HG03175 (cell line): ENCODE results near the gene SEC14L1.

Experiments
- ATAC-seq: cut with Tn5 transposase; IDR thresholded peaks from one replicate; pipeline ENCODE4 v1.9.1; 2021; ENCODE audit warnings: mild to moderate bottlenecking, moderate library complexity; ENCODE audit not compliant: unreplicated experiment

Gene SEC14L1

DNA sequence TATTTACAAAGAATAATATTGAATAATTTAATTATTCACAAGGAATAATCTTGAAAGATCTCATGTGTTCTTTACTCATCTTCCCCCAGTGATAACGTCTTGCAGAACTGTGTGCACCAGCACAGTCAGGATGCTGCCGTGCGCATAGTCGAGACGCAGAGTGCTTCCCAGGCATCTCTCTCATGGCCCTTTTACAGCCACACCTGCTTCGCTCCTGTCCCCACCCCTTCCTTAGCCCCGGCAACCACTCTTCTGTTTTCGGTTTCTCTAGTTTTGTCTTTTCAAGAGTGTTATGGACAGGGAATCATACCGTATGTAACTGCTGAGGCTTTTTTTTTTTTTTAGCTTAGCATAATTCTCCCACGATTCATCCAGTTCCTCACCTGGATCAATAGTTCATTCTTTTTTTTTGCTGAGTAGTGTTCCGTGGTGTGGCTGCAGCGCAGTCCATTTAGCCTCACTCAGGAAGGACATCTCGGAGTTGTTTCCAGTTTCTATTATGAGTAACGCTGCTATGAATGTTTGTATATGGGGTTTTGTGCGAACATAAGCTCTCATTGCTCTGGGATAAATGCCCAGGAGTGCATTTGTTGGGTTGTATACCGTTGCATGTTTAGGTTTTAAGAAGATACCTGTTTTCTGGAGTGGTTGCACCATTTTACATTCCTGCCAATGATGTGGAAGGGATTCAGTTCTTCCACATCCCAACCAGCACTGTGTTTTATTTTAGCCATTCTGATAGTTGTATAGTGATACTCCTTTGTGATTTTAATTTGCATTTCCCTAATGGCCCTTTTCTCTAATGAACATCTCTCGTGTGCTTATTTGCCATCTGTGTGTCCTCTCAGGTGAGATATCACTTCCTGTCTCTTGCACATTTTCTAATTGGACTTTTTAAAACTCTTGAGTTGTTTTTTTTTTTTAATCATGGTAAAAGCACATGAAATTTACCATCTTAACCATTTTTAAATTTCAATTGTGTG lies 47.6 kb downstream of the SEC14L1 start:
- ATAC-seq, result no peak

DNA sequence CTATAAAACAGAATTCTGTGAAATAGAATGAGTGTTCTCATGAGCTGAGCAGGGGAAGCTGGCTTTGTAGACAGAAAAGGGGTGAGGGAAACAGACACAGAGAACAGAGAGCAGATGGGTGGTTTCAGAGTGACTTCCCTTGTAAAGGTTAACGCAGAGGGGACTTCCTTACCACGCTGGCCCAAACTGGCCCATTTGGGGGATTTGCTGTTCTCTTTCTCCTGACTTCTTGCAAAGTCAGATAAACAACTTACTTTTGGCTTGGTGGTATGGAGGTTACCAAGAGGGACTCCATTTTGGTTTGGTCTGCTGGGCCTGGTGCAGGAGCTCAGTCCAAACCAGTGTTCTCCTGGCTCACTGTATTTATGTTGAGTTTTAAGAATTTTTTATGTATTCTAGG lies 48.4 kb downstream of the SEC14L1 start:
- peak; percentile 49 for ATAC-seq

DNA sequence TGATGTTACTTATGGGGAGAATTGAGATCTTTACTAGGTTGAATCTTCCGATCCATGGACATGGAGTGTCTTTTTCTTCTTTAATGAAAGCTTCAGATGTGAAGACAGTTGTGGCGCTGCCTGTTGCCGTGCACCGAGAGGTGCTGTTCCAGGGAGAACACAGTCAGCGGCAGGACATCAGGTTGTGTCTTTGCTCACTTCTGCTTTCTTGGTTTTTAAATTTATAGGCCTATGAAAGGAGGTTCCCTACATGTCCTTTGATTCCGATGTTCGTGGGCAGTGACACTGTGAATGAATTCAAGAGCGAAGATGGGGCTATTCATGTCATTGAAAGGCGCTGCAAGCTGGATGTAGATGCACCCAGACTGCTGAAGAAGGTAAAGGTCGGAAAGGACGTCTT lies 49.8 kb downstream of the SEC14L1 start:
- no peak for ATAC-seq

DNA sequence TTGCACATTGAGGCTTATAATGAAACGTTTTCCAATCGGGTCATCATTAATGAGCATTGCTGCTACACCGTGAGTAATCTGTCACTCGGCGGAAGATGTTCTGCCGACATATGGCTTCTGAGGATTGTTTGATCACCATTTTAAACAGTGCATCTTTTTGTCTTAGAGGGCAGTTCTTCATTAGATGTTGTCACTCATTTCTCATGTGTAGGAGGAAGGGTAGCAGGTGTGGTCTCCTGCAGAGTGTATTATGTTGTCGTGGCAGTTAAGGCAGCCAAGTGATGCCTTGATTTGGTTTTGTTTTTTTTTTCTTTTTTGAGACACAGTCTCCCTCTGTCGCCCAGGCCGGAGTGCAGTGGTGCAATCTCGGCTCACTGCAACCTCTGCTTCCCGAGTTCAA lies 50.5 kb downstream of the SEC14L1 start:
- ATAC-seq, result no peak

DNA sequence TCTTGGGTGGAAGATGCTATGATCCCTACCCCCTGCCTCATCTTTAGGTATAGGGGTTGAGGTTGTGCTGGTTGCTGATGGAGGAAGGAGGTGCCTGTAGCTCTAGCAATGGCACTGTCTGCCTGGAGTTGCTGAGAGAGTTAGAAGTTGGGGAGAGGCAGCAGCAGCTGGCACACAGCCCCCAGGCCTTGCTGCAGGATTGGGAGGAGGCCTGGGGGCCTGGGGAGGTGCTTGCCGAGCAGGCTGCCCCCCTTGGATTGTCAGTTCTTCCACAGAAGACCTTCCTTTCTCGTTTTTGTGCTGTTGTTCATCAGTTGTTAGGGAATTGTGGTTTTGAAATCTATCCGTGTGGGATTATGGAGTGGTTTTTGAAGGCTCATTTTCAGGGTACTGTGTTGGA lies 52.9 kb downstream of the SEC14L1 start:
- ATAC-seq, result no peak

DNA sequence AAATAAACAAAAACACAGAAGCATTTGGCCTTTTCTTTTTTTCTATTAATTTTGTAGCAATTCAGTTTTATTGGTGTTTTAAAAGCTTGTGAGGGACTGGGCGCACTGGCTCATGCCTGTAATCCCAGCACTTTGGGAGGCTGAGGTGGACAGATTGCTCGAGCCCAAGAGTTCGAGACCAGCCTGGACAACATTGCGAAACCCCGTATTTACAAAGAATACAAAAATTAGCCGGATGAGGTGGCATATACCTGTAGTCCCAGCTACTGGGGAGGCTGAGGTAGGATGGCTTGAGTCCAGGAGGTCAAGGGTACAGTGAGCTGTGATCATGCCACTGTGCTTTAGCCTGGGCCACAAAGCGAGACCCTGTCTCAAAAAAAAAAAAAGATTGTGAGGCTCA lies 53.4 kb downstream of the SEC14L1 start:
- no peak for ATAC-seq

DNA sequence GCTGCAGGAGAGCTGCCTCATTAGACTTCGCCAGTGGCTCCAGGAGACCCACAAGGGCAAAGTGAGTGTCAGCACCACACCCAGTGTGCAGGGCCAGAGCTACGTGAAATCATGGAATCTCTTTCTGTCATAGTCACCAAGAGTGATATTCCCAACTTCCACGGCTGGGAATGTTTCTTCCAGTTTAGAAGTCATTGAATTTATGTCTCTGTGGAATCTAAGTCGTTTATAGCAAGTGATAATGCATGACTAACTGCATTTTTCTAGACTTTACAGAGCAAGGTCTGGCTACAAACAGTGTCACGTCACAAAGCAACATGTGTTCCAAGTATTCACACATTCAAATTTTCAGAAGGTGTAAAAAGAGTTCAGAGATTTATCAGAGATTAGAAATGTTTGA lies 55.5 kb downstream of the SEC14L1 start:
- ATAC-seq, result no peak

DNA sequence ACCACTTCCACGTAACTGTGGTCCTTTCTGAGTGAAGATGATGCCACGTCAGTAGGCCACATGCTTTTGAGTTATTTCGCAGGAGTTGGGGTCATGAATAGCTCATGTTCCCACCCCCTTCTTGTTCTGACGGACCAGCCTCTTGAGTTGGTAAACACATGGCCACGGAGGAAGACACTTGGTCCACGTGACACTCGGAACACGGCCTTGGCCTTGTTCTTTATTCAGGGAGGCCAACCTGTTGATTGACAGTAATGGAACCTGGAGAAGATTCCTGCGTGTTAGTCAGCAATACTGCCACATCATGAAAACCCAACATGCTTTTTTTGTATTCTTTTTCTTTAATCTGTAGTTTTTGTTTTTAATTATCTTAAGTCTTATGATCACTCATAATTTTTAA lies 56.3 kb downstream of the SEC14L1 start:
- ATAC-seq, result no peak

DNA sequence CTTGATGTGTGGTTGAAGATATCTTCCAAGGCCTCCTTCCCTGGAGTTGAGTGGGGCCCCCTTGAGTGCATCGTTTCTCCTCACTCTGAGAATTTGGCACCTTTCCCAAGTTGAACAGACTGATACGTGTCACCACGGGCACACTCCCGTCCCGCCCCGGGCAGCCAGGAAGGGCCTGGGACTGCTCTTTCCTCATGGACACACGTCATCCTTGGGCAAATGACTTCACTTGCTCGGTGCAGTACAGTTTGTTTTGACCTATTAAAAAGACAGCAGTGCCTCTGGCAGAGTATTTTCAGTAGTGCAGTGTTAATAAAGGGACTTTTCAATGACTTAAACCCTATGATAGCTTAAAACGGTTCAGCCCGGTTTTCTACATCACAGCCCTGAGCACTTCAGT lies 59.9 kb downstream of the SEC14L1 start:
- ATAC-seq, result no peak

DNA sequence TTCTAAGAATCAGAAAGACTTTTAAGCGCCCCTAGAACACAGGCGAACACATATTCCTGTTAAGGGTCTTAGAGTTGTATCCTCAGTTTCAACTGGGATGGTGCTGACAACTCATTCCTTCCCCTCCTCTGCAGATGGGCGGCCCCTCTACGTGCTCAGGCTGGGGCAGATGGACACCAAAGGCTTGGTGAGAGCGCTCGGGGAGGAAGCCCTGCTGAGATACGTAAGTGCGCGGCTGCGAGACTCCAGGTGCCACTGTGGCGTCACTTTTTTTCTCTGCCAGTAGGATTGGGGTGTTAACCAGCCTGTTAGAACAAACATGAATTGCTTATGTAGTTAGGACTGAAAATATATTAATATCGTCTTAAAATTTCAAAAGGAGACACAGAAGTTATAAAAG lies 62.7 kb downstream of the SEC14L1 start:
- no peak for ATAC-seq

DNA sequence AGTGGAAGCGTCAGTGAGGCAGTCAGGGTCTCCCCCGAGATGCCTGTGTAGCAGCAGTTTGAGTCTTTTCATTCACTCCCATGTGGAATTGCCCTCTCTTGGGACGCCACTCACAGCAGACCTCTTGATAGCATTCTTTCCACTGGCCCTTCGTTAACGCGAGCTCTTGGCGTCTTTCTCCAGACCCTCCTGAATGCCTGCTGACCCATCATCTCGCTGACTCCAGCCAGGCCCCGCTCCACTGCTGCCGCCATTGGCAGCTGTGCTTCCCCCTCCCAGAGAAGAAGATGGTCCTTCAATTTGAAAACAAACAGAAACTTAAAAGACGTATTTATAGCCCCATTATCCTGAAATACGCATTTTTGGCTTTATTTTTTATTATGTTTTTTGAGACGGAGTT lies 63.1 kb downstream of the SEC14L1 start:
- no peak for ATAC-seq

DNA sequence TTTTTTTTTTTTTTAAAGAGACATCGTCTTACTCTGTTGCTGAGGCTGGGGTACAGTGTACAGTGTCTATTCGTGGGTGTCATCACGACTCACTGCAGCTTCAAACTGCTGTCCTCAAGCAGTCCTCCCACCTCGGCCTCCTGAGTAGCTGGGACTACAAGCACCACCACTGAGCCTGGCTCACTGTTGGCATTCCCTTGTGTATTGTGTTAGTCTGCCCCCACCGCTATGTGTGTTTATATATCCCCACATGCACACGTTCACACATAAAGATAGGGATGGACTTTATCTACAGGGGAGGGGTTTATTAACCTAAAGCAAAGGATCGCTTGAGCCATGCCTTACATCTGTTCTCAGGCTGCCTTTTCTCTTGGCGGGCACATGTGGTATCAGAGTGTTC lies 63.8 kb downstream of the SEC14L1 start:
- ATAC-seq, result no peak

DNA sequence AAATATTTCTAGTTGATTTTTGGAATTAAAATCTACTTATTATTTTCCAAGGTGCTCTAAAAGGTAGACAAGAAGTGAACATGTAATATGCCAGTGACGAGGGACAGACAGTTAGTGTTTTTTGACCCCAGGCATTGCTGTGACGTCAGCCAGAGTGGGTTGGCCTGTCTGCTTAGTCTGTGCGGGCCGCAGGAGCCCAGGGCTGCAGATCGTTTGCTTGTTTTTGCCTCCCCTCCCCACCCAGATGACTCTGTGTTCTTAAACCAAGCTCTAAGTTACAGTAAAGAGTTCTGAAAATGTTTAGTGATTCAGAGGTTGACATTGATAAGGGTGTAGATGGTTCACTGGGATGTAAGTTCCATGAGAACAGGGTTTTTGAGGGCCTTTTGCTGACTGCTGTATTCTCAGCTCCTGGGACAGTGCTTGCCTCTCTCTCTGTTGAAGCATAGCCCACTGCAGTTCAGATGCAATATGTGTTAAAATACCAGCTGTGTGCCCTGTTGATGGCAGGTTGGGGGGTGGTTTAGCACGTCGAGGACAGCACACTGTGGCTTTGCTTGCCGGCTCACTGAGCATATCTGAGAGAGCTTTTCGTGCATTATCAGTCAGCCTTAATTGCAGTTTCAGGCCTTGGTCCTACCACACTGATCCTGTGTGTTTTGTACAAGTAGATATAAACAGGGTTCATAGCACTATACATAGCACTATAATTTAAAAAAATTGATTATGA lies 64.8 kb downstream of the SEC14L1 start:
- ATAC-seq, result peak; percentile 49

DNA sequence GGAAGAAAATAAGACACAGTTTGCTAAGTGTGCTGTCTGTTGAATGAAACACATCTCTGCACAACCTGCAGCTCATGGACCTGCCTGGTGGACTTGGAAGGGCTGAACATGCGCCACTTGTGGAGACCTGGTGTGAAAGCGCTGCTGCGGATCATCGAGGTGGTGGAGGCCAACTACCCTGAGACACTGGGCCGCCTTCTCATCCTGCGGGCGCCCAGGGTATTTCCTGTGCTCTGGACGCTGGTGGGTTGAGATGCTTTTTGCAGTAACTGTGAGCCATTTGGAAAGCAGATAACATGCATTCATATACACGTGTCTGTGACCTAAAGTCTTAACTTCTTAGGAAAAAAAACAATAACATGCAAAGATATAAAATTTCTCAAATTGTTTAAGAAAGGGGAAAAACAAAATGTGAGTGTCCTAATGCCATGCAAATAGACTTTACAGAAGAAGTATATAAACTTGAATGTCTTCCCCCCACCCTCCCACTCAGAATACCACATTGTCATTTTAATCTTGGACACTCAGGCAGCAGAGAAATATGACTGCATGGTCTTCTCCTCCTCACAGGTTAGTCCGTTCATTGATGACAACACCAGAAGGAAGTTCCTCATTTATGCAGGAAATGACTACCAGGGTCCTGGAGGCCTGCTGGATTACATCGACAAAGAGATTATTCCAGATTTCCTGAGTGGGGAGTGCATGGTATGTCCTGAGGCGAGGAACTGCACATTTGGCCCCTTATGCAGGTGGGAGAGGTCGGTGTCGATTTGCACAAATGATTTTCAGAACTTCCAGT lies 65.6 kb downstream of the SEC14L1 start:
- ATAC-seq, result no peak

DNA sequence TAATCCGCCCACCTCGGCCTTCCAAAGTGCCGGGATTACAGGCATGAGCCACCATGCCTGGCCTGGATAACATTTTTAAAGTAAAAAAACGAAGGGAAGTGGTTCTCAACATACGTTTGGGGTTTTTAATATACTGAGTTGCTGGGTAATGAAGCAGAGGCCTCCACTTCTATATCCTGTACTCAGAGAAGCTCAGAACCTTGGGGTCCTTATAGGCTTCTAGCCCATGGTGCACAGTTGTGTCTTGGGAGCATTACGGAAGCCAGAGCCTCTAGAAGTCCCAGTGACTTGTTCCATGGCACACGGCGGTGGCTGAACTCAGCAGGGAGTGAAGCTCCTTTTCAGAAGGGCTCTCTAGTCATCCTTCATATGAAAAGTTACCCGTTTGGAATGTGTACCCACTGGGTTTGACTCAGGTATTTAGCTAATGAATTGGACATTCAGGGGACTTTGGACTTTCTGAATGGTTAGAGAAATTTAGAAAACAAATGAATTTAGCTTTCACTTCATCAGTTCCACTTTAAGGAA lies 67.0 kb downstream of the SEC14L1 start:
- ATAC-seq, result no peak

DNA sequence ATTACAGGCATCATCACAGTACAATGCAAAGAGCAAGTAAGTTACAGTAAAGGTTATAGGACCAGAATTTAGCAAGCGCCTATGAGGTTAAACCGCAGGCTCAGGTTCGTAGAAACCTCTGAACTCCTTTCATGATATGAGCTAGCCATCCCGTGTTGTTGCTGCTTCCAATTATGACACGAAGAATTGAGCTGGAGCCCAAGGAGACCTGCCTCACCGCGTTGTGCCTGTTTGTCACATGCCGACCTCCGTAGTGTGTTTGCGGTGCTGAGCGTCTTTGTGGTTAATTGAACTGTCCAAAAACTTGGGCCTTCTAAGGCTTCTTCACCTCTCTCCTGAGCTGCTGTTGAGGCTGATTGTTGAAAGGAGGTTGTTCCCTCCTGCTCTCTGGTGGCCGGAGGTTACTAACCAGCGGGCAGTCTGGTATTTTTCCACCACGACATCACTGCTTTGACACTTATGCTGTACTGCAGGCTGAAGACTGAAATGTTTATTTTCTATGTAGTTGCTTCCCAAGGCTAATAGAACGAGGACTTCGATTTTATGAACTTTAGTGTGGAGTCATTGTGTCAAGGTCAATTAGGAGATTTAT lies 67.5 kb downstream of the SEC14L1 start:
- ATAC-seq, result no peak

DNA sequence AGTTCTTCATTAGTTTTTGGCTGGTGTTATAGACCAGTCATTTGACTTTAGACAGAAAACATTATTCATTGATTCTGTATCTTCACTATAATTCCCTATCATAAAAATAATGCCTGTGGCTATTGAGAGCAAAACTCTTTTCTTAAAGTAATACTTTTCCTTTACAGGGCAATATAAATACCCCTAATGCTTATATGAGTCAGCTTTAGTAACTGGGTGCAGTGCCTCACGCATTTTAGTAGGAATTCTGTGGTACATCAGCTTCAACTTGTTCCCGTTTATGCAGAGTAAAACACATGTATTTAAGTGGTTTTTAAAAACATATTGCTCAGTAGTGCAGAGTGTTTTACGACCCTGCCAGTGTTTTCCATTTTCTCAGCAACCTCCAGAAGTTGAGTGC lies 68.1 kb downstream of the SEC14L1 start:
- no peak for ATAC-seq

DNA sequence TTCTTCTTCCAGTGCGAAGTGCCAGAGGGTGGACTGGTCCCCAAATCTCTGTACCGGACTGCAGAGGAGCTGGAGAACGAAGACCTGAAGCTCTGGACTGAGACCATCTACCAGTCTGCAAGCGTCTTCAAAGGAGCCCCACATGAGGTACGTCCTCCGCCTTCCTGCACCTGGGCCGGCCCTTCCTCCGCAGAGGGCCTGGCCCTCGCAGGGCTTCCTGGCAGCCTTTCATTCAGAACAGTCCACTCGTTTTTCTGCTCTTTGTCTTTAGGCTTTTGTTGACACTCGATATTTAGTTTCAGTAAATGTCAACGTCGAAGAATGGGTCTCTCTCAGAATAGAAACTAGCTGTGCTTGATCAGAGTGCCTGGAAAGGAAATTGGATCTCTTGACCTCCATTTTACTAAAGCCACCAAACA lies 68.6 kb downstream of the SEC14L1 start:
- ATAC-seq, result no peak

DNA sequence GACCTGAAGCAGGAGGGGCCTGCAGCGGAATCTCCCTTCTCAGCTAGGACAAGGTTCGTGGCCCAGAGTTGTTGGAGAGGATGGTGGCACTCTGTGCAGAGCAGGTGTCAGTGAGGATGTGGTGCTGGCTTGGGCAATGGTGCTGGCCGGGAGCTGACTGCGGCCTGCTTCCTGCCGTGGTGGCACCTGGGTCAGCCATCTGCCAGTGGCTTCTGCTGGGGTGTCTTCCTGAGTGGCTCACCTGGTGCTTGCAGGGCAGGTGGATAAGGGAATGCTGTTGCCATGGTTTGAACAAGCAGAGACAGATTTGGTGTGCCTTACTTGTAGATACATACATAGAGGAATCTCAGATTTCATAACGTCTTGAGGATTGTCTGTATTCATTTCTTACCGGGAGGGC lies 69.6 kb downstream of the SEC14L1 start:
- no peak for ATAC-seq

DNA sequence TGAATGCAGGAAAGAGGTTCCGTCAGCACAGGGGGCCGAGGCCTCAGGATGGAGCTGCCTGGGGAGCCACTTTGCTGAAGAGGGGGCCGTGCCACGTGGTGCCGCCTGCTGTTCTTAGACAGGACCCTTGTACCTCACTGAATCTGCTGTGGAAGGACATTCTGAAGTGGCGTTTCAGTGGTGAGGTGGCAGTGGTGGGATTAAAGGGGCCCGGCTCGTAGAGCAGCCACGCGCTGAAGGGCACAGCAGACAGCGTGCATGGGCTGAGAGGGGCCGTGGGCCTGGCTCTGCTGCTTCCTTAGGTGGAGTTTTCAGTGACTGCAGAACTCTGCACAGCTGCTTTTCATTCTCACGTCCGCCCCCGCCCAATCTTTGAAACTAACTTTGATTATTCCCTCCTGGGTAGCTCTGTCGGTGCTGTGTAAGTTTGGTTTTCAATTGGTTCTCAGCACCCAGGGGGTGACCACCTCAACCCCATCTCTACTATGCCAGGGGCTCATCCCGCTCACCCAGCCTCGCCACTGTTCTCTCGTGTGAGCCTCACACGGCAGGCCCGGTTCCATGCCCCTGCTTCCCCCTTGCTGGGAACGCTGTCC lies 70.3 kb downstream of the SEC14L1 start:
- no peak for ATAC-seq
